GM19438 (cell line): ENCODE data around the gene GSTO1.

Source experiments
- ATAC-seq: cut with Tn5 transposase; IDR thresholded peaks from one replicate; pipeline ENCODE4 v1.9.1; 2021; ENCODE audit warnings: low read depth; ENCODE audit not compliant: unreplicated experiment

GSTO1 gene

DNA sequence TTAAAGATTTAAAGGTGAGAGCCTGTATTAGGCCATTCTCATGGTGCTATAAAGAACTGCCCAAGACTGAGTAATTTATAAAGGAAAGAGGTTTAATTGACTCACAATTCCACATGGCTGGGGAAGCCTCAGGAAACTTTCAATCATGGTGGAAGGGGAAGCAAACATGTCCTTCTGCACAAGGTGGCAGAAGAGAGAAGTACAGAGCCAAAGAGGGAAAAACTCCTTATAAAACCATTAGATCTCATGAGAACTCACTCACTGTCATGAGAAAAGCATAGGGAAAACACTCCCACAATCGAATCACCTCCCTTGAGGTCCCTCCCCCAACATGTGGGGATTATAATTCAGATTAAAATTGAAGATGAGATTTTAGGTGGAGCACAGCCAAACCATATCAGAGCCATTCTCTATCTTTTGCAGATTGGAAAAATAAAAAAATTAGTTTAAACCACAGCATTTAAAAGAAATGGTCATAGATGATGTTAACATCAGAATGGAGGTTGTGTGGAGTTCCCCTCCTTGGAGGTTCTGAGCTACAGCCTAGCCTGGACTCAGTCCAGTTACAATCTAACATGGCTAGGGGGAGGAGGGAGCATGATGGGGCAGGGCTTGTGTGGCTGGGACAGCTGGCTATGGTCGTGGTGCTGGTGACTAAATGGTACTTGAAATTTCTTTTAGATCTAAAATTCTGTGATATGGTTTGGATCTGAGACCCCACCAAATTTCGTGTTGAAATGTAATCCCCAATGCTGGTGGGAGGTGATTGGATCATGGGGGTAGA lies 47.4 kb downstream of the GSTO1 start:
- no peak for ATAC-seq

- ATAC-seq = no peak
Observed at GRCh38 chr10:104303594-104304355, 49.1 kb downstream of the GSTO1 start.

GRCh38 chr10:104304356-104304745 lies 49.7 kb downstream of the GSTO1 start:
- no peak for ATAC-seq

DNA sequence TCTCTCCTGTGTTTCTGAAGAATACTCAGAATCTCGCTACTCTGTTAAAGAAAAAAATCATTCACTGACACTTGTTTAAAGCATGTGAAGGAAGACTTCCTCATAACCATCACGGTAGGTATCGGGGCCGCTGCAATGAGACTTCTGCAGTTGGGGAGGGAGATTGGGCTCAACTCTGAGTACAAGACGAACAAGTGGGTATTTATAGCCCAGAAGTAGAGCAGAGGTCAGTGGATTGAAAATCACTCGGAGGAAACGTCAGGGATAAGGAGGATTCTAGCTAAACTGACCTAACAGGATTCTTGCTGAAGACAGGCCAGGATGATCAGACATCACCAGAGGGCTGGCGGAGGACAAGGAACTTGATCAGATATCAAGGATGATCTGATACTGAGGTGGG lies 50.2 kb downstream of the GSTO1 start:
- ATAC-seq = no peak

GRCh38 chr10:104306897-104307296 lies 52.2 kb downstream of the GSTO1 start:
- no peak for ATAC-seq

GRCh38 chr10:104307576-104308438 lies 53.1 kb downstream of the GSTO1 start:
- ATAC-seq = no peak

- ATAC-seq = peak; percentile 75
Observed at GRCh38 chr10:104308439-104308903, 53.8 kb downstream of the GSTO1 start.

- no peak for ATAC-seq
Observed at GRCh38 chr10:104309980-104310978, 55.6 kb downstream of the GSTO1 start.

- ATAC-seq = no peak
Observed at GRCh38 chr10:104311184-104311720, 56.6 kb downstream of the GSTO1 start.

- no peak for ATAC-seq
Observed at GRCh38 chr10:104314591-104315485, 60.1 kb downstream of the GSTO1 start.

DNA sequence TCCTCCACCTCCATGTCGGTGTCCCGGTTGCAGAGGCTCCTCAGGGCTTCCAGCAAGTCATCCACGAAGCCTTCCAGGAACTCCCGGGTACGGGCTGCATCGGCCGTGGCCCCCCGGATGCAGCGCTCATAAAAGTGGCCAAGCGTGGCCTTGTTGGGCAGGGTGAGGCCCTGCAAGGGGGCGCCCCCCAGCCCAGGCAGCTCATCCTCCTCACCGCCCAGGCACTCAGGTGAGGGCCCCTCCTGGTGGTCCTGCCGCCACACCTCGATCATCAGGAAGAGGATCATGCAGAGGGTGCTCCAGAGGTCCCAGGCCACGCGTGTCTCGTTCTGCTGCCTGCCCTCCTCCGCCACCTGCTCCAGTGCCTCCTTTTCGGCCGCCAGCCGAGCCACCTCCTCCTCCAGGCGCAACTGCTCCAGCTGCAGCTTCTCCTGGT lies 60.8 kb downstream of the GSTO1 start:
- ATAC-seq = no peak

DNA sequence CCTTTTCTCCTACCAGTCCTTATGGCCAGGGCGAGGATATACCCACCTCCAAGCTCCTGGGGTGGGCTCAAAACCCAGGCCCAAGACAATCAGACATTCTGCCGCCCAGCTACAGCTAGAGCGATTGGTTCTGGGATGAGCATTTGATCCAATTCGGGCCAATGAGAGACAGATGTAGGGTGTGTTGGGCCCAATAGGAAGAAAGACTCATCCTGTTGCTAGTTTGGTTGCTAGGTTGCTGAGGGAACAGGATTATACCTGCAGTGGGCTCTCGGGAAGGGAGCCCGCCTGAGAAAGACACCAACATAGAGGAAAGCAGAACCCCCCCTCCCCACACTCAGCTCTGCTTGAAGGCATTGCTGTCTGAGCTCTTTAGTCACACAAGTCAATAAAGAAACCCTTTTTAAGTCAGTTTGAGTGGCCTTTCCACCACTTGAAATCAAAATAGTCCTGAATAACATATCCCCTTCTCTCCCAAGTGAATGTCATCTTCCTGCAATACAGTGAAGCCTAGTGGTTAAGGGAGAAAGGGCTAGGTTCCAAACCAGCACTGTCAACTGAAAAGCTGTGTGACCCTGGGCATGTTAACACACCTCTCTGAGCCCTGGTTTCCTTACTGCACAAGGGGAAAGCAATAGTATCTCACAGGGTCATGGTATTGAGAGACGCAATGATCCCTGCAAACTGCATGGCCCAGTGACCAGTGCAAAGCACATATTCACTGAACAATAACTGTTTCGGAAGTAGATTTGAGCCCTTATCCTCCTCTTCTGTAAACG lies 61.8 kb downstream of the GSTO1 start:
- no peak for ATAC-seq
